CD4-positive, alpha-beta T cell (primary cell): ENCODE data around the gene ABLIM2. TPM values are rescaled to one million over a fixed set of nuclear protein-coding genes. Genes with fewer than 3 reads are reported as not detected.

Experiments used
- ATAC-seq: fragments of 200-7000 bp; cut with Tn5 transposase; one replicate; pipeline ENCODE4 v1.10.0; 2022; ENCODE audit warnings: mild to moderate bottlenecking; ENCODE audit not compliant: poor library complexity
- CTCF ChIA-PET: fragments of 350-600 bp; sonication (Branson Sonifier 250); formaldehyde crosslinking; loops from one replicate; lab custom pipeline; 2021; ENCODE audit warnings: antibody characterized with exemption, inconsistent platforms; lab: Charles Lee
- POLR2A ChIA-PET: fragments of 350-600 bp; sonication (Branson Sonifier 250); formaldehyde crosslinking; loops from one replicate; lab custom pipeline; 2021; ENCODE audit warnings: antibody characterized with exemption, inconsistent platforms; lab: Charles Lee
- DNase-seq, 14 experiments: peaks; one replicate each; pipeline ENCODE4 v3.0.0-alpha.2; 2013 to 2020; ENCODE audit warnings: mixed read lengths in 2 of 14
- H3K27ac ChIP-seq, 2 donors: one replicate each; pipeline versions ENCODE4 v1.5.1 to v1.7.0; 2013; ENCODE audit warnings: low read length in 2 of 2, low read depth in 1 of 2, mild to moderate bottlenecking in 1 of 2
- H3K27me3 ChIP-seq, 2 experiments: 1 replicate in 1 of 2; 2 replicates in 1 of 2; pipeline versions ENCODE4 v1.6.1 to v1.7.0; 2013; ENCODE audit warnings: low read length in 2 of 2, control low read depth in 1 of 2, mild to moderate bottlenecking in 1 of 2, moderate library complexity in 1 of 2; ENCODE audit not compliant: insufficient read depth in 2 of 2, control insufficient read depth in 1 of 2
- H3K36me3 ChIP-seq: one replicate; pipeline ENCODE4 v1.6.1; 2013; ENCODE audit warnings: low read length, control low read depth; ENCODE audit not compliant: insufficient read depth
- H3K4me1 ChIP-seq: one replicate; pipeline ENCODE4 v1.6.1; 2013; ENCODE audit warnings: low read length, control low read depth; ENCODE audit not compliant: insufficient read depth
- H3K4me3 ChIP-seq: one replicate; pipeline ENCODE4 v1.5.1; 2013; ENCODE audit warnings: mild to moderate bottlenecking, low read length, moderate library complexity
- H3K9me3 ChIP-seq, 2 experiments: 1 replicate in 1 of 2; 2 replicates in 1 of 2; pipeline versions ENCODE4 v1.6.1 to v1.7.0; 2013; ENCODE audit warnings: low read length in 2 of 2, mild to moderate bottlenecking in 2 of 2, control low read depth in 1 of 2, moderate library complexity in 1 of 2; ENCODE audit not compliant: control insufficient read depth in 1 of 2, insufficient read depth in 1 of 2
- H3K27ac Mint-ChIP-seq: one replicate; pipeline ENCODE4 v1.8.0; 2020; ENCODE audit warnings: mixed read lengths
- H3K27me3 Mint-ChIP-seq: one replicate; pipeline ENCODE4 v1.8.0; 2021; ENCODE audit warnings: mixed read lengths
- H3K36me3 Mint-ChIP-seq: one replicate; pipeline ENCODE4 v1.8.0; 2021; ENCODE audit warnings: low read depth, mixed read lengths
- H3K4me1 Mint-ChIP-seq: one replicate; pipeline ENCODE4 v1.8.0; 2021; ENCODE audit warnings: low read depth, mixed read lengths
- H3K4me3 Mint-ChIP-seq: one replicate; pipeline ENCODE4 v1.8.0; 2020; ENCODE audit warnings: mild to moderate bottlenecking, mixed read lengths
- H3K9me3 Mint-ChIP-seq: one replicate; pipeline ENCODE4 v1.8.0; 2020; ENCODE audit warnings: mixed read lengths
- CTCF ChIP-seq: fragments of 200-600 bp; IDR thresholded peaks from one replicate; pipeline ENCODE4 v1.8.0; 2022; ENCODE audit warnings: antibody characterized with exemption, mild to moderate bottlenecking
- intact Hi-C, 2 experiments: fragments of 100-400 bp; cut with DNase I in 1 of 2; cut with micrococcal nuclease in 1 of 2; formaldehyde crosslinking; loops; one replicate each; pipeline versions ENCODE4 v1.15.1 to v1.9.0; 2023 to 2025; cut with DNase I, micrococcal nuclease
- total RNA-seq, 174 experiments: library from RNA in 2 of 174; stranded (reverse) in 2 of 174; gene quantifications; one replicate each; pipeline ENCODE4 v1.2.3 and lab custom pipeline; 2021 to 2026

Gene ABLIM2
- total RNA-seq, 2 experiments from 2014 or later = 2.5 to 2.7 TPM

GRCh38 chr4:8050180-8050554 is 108.4 kb downstream of the ABLIM2 start:
- H3K4me3 ChIP-seq = no peak overlapping the region
- H3K4me1 ChIP-seq = no peaks in the 10 kb centered on the region
- no peak for TF ChIP-seq CTCF
- POLR2A ChIA-PET = no interaction called here
- no peaks in the 10 kb centered on the region for H3K27me3 Mint-ChIP-seq
- peaks cover 6 to 11% of the 10 kb centered on the region in 2 experiments for H3K9me3 ChIP-seq
- H3K4me1 Mint-ChIP-seq = no peaks in the 10 kb centered on the region
- peaks cover 7% of the 10 kb centered on the region for H3K36me3 Mint-ChIP-seq
- peaks cover 2% of the 10 kb centered on the region for H3K9me3 Mint-ChIP-seq
- no peak overlapping the region for H3K4me3 Mint-ChIP-seq
- DNase-seq (no peak), ATAC-seq (no peak)
- H3K27me3 ChIP-seq = peaks cover 0 to 2% of the 10 kb centered on the region in 2 experiments
- CTCF ChIA-PET = no interaction called here
- intact Hi-C loops = no loop called here
- no peak overlapping the region for H3K27ac Mint-ChIP-seq
- no peaks in the 10 kb centered on the region for H3K36me3 ChIP-seq
- no peak overlapping the region for H3K27ac ChIP-seq

- no peaks in the 10 kb centered on the region for H3K4me1 ChIP-seq
- Mint-ChIP-seq H3K27me3 (no peaks in the 10 kb centered on the region), H3K27ac (no peak overlapping the region), H3K4me3 (no peak overlapping the region), H3K36me3 (no peaks in the 10 kb centered on the region), H3K9me3 (no peaks in the 10 kb centered on the region), H3K4me1 (no peaks in the 10 kb centered on the region)
- H3K9me3 ChIP-seq = peaks cover 0 to under 1% of the 10 kb centered on the region in 2 experiments
- ATAC-seq (no peak), DNase-seq (no peak)
- peaks cover 0 to 2% of the 10 kb centered on the region in 2 experiments for H3K27me3 ChIP-seq
- no peaks in the 10 kb centered on the region for H3K36me3 ChIP-seq
- intact Hi-C loops = no loop called here
- POLR2A ChIA-PET = no interaction called here
- CTCF ChIA-PET = no interaction called here
- H3K27ac ChIP-seq = no peak overlapping the region
- TF ChIP-seq CTCF = no peak
- H3K4me3 ChIP-seq = no peak overlapping the region
Measured at GRCh38 chr4:8048856-8049676, 109.5 kb downstream of the ABLIM2 start.

- no peaks in the 10 kb centered on the region for H3K9me3 Mint-ChIP-seq
- no peaks in the 10 kb centered on the region for H3K4me1 Mint-ChIP-seq
- H3K4me3 ChIP-seq = no peak overlapping the region
- ChIA-PET CTCF (no interaction called here), POLR2A (no interaction called here)
- no peak for TF ChIP-seq CTCF
- H3K27me3 ChIP-seq = peaks cover 0 to 2% of the 10 kb centered on the region in 2 experiments
- H3K27ac Mint-ChIP-seq = no peak overlapping the region
- H3K27ac ChIP-seq = no peak overlapping the region
- H3K36me3 ChIP-seq = no peaks in the 10 kb centered on the region
- H3K9me3 ChIP-seq = no peaks in the 10 kb centered on the region
- no peaks in the 10 kb centered on the region for H3K27me3 Mint-ChIP-seq
- ATAC-seq (no peak), DNase-seq (no peak)
- no peaks in the 10 kb centered on the region for H3K36me3 Mint-ChIP-seq
- intact Hi-C loops = no loop called here
- H3K4me3 Mint-ChIP-seq = no peak overlapping the region
- no peaks in the 10 kb centered on the region for H3K4me1 ChIP-seq
Measured at GRCh38 chr4:8047837-8048678, 110.6 kb downstream of the ABLIM2 start.
